NT2/D1 (cell line): ENCODE results near the gene SLC2A4RG.

Source experiments
- DNase-seq: peaks from one replicate; pipeline ENCODE4 v3.0.0-alpha.2; 2011; ENCODE audit warnings: low read depth, low spot score
- H3K27me3 ChIP-seq: 2 replicates; pipeline ENCODE4 v1.6.0; 2011; ENCODE audit warnings: mild to moderate bottlenecking; ENCODE audit not compliant: insufficient read length, insufficient read depth
- H3K36me3 ChIP-seq: 2 replicates; pipeline ENCODE4 v1.6.1; 2011; ENCODE audit warnings: mild to moderate bottlenecking, low read length, mixed read lengths; ENCODE audit not compliant: insufficient read depth, insufficient read length
- H3K4me1 ChIP-seq: 2 replicates; pipeline ENCODE4 v1.5.1; 2011; ENCODE audit not compliant: insufficient read depth, insufficient read length
- H3K4me3 ChIP-seq: 2 replicates; pipeline ENCODE4 v1.5.1; 2011; ENCODE audit warnings: low read depth; ENCODE audit not compliant: insufficient read length
- H3K9ac ChIP-seq: 2 replicates; pipeline ENCODE4 v1.6.0; 2011; ENCODE audit warnings: low read depth; ENCODE audit not compliant: insufficient read length
- H3K9me3 ChIP-seq: 2 replicates; pipeline ENCODE4 v1.5.1; 2011; ENCODE audit warnings: mild to moderate bottlenecking, low read length; ENCODE audit not compliant: insufficient read depth
- SUZ12 ChIP-seq: IDR thresholded peaks from 2 replicates; pipeline ENCODE4 v1.6.1; 2011; ENCODE audit not compliant: insufficient read length, insufficient read depth; ENCODE audit errors: extremely low read depth
- YY1 ChIP-seq: IDR thresholded peaks from 2 replicates; pipeline ENCODE4 v1.6.1; 2011; ENCODE audit not compliant: insufficient read length, insufficient read depth
- ZNF274 ChIP-seq: IDR thresholded peaks from 2 replicates; pipeline ENCODE4 v1.6.1; 2011; ENCODE audit warnings: mild to moderate bottlenecking, low read depth, low read length

The SLC2A4RG gene

GRCh38 chr20:63697357-63697867, 42.2 kb upstream of the SLC2A4RG start:
- H3K36me3 ChIP-seq = peaks cover 85% of the 10 kb centered on the region
- TF ChIP-seq SUZ12 (no peak), ZNF274 (no peak), YY1 (no peak)
- H3K9ac ChIP-seq = no peak overlapping the region
- H3K27me3 ChIP-seq = no peaks in the 10 kb centered on the region
- peaks cover 29% of the 10 kb centered on the region for H3K4me1 ChIP-seq
- peaks cover 13% of the 10 kb centered on the region; the same call in 1 of the 2 replicates for H3K9me3 ChIP-seq
- no peak overlapping the region for H3K4me3 ChIP-seq
- DNase-seq = no peak

- no peak overlapping the region for H3K4me3 ChIP-seq
- no peaks in the 10 kb centered on the region for H3K27me3 ChIP-seq
- peaks cover 90% of the 10 kb centered on the region for H3K36me3 ChIP-seq
- no peak overlapping the region for H3K9ac ChIP-seq
- DNase-seq = no peak
- H3K9me3 ChIP-seq = peaks cover 13% of the 10 kb centered on the region; the same call in 1 of the 2 replicates
- H3K4me1 ChIP-seq = peaks cover 31% of the 10 kb centered on the region
- TF ChIP-seq ZNF274 (no peak), YY1 (no peak)
These were observed 41.6 kb upstream of the SLC2A4RG start for GRCh38 chr20:63697868-63698545.

GRCh38 chr20:63698739-63699465, 40.7 kb upstream of the SLC2A4RG start:
- peaks cover 31% of the 10 kb centered on the region for H3K4me1 ChIP-seq

GRCh38 chr20:63699466-63700198, 39.9 kb upstream of the SLC2A4RG start:
- TF ChIP-seq ZNF274 (no peak), YY1 (no peak), SUZ12 (no peak)
- H3K9me3 ChIP-seq = peaks cover 2% of the 10 kb centered on the region; the same call in 1 of the 2 replicates
- DNase-seq = no peak
- H3K4me1 ChIP-seq = peaks cover 31% of the 10 kb centered on the region
- peaks cover 94% of the 10 kb centered on the region for H3K36me3 ChIP-seq
- peak overlapping the region; percentile 17 for H3K9ac ChIP-seq
- H3K4me3 ChIP-seq = no peak overlapping the region
- H3K27me3 ChIP-seq = no peaks in the 10 kb centered on the region

More at GRCh38 chr20:63698739-63699465, 40.7 kb upstream of the SLC2A4RG start:
- no peaks in the 10 kb centered on the region for H3K27me3 ChIP-seq
- H3K4me3 ChIP-seq = no peak overlapping the region
- TF ChIP-seq ZNF274 (no peak), YY1 (no peak), SUZ12 (no peak)
- H3K36me3 ChIP-seq = peaks cover 94% of the 10 kb centered on the region
- peak overlapping the region; percentile 17 for H3K9ac ChIP-seq
- H3K9me3 ChIP-seq = peaks cover 9% of the 10 kb centered on the region; the same call in 1 of the 2 replicates
- no peak for DNase-seq

- Histone ChIP-seq H3K27me3 (no peaks in the 10 kb centered on the region), H3K4me3 (no peak overlapping the region), H3K9me3 (no peaks in the 10 kb centered on the region), H3K4me1 (peaks cover 31% of the 10 kb centered on the region), H3K9ac (peak overlapping the region; percentile 36), H3K36me3 (peaks cover 95% of the 10 kb centered on the region)
- DNase-seq = no peak
- no peak for TF ChIP-seq SUZ12
- no peak for TF ChIP-seq ZNF274
- TF ChIP-seq YY1 = no peak
These were observed 39.2 kb upstream of the SLC2A4RG start for GRCh38 chr20:63700199-63701050.

GRCh38 chr20:63701051-63701328, 38.6 kb upstream of the SLC2A4RG start:
- no peak overlapping the region for H3K9ac ChIP-seq
- peaks cover 31% of the 10 kb centered on the region for H3K4me1 ChIP-seq
- no peak overlapping the region for H3K4me3 ChIP-seq
- no peaks in the 10 kb centered on the region for H3K27me3 ChIP-seq
- no peak for DNase-seq
- H3K9me3 ChIP-seq = no peaks in the 10 kb centered on the region
- peaks cover 95% of the 10 kb centered on the region for H3K36me3 ChIP-seq
- TF ChIP-seq YY1 (no peak), SUZ12 (no peak), ZNF274 (no peak)
